NK-92 (cell line): ENCODE results near the gene ADRA2B.

Experiments used
- DNase-seq: peaks from one replicate; lab custom pipeline; 2025; ENCODE audit not compliant: unreplicated experiment; lab: John Stamatoyannopoulos, UW

ADRA2B gene

GRCh38 chr2:96106991-96107707 lies 9.2 kb downstream of the ADRA2B start:
- no peak for DNase-seq

- no peak for DNase-seq
These were observed 10.2 kb downstream of the ADRA2B start for GRCh38 chr2:96105994-96106715.

GRCh38 chr2:96105152-96105915 lies 11.0 kb downstream of the ADRA2B start:
- no peak for DNase-seq

GRCh38 chr2:96104487-96104861 lies 11.9 kb downstream of the ADRA2B start:
- DNase-seq, result no peak

- no peak for DNase-seq
These were observed 12.4 kb downstream of the ADRA2B start for GRCh38 chr2:96103761-96104486.

DNA sequence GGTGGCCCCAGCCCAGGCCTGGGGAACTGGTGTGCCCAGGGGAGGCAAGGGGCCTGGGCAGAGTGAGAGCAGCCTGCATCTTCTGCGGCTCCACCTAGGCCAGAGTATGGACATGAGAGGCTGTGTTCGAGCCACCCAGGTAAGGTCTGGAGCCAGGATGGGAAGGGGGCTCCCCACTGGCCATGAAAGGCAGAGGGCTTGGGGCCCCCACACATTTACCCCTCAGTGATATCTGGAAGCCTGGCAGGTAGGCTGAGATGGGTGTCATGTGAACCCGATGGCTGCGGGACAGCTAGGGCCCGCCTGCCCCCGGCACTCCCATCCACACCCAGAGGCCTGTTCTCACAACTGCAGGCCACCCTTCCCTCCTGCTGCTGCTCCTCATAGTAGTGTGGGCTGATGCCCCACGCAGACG lies 13.2 kb downstream of the ADRA2B start:
- no peak for DNase-seq

DNA sequence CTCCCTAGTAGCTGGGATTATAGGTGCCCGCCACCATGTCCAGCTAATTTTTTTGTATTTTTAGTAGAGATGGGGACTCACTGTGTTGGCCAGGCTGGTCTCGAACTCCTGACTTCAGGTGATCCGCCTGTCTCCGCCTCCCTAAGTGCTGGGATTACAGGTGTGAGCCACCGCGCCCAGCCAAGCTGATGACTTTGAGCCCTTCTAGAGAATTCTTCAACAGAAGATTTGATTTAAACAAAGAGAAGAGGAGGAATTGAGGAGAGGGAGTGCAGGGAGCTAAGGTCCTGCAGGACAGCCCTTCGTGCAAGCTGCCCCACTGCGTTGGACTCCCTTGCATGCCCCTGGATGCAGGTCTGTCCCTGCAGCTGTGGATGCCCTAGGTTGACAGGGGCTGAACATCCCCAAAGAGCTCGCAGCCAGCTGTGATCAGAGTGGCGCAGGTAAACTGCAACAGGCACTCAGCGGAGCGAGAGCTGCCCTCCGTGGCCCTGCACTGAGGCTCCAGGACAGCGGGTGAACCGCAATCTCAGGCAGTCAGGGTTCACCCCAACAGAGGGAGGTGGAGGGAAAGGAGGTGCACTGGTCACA lies 13.7 kb downstream of the ADRA2B start:
- DNase-seq, result no peak

GRCh38 chr2:96100893-96101304 lies 15.5 kb downstream of the ADRA2B start:
- DNase-seq, result no peak

DNA sequence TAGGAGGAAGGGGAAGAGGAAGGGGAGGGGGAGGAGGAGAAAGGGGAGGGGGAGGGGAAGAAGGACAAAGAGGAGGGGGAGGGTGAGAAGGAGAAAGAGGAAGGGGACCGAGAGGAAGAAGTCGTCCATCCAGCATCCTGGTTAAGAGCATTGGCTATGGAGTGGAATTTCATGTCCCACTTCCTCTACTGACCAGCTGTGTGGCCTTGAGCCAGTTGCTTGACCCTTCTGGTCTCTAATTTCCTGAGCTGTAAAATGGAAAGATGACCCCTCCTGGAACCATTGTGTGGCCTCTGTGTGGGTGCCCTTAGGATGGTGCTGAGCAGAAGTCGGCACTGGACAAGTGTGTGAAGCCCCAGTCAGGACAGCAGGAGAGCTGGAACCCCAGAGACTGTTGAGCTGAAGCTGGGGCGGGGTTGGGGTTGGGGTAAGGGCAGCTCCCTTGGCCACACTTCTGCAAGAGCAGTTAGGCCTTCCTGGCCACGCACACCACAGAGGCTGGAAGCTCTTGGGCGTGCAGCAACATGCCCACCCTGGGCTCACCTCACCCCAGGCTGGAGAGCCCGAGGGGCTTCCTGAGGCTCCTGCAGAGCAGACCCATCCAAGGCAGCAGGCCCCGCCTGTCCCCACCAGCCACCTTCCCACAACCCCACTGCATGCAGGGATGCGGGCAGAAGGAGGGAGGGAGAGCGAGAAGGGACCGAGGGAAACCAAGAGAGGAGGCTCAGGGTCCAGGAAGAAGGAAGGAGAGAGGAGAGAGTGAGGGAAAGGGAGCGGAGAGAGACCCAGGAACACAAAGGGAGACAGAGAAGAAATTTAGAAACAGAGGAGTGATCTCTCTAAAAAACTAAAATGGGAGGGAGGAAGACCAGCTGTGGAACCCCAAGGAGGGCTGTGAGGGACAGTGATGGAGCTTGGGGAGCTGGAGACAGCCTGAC lies 16.2 kb downstream of the ADRA2B start:
- DNase-seq, result no peak

GRCh38 chr2:96098900-96099590 lies 17.3 kb downstream of the ADRA2B start:
- no peak for DNase-seq

GRCh38 chr2:96097951-96098823 lies 18.2 kb downstream of the ADRA2B start:
- no peak for DNase-seq

GRCh38 chr2:96097441-96097840 lies 18.9 kb downstream of the ADRA2B start:
- DNase-seq, result no peak

DNA sequence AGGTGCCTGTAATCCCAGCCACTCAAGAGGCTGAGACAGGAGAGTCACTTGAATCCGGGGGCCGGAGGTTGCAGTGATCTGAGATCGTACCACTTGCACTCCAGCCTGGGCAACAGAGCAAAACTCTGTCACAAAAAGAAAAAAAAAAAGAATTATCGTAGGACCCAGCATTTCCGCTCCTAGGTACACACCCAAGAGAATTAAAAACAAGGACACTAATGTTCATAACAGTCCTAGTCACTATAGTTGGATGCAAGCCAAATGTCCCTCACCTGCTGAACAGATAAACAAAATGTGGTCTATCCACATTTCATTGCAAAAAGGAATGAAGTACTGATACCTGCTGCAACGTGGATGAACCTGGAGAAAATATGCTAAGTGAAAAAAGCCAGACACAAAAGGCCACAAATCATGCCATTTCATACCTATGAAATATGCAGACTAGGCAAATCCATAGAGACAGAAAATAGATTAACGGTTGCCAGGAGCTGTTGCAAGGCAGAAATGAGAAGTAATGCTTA lies 21.2 kb downstream of the ADRA2B start:
- DNase-seq, result no peak

DNA sequence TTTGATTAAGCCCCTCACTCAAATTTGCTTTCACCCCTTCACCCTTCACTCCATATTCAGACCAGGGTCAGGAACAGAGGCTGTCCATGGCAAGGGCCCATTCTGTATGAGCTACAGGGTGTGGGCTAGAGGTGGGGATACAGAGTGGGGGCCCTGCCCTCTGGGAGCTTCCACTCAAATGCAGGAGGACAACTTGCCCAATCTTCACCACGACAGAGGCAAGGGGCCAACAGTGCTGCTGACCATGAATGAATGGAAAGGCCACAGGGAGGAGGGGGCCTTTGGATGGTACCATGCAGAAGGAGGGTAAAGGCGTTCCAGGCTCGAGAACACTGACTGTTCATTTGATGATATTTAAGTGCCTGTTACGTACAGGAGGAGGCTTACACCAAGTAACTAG lies 22.8 kb downstream of the ADRA2B start:
- no peak for DNase-seq

DNA sequence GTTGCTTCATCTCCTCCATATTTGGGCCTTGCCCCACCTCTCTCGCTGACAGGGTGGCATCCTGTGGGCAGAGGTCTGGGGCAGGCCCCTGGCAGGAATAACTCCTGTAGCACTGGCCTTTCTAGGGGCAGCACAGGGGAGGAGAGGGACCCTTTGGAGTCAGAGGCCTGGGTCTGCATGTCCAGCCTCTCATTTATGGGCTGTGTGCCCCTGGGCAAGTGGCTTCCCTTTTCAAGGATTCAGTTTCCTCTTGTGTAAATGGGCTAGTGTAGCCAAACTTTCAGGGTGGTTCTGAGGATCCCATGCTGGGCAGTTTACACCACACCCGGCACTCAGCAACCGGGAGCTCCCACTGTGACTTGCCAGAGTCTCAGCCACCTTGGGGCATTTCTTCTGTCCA lies 23.4 kb downstream of the ADRA2B start:
- no peak for DNase-seq

GRCh38 chr2:96092573-96092877 lies 23.8 kb downstream of the ADRA2B start:
- no peak for DNase-seq

DNA sequence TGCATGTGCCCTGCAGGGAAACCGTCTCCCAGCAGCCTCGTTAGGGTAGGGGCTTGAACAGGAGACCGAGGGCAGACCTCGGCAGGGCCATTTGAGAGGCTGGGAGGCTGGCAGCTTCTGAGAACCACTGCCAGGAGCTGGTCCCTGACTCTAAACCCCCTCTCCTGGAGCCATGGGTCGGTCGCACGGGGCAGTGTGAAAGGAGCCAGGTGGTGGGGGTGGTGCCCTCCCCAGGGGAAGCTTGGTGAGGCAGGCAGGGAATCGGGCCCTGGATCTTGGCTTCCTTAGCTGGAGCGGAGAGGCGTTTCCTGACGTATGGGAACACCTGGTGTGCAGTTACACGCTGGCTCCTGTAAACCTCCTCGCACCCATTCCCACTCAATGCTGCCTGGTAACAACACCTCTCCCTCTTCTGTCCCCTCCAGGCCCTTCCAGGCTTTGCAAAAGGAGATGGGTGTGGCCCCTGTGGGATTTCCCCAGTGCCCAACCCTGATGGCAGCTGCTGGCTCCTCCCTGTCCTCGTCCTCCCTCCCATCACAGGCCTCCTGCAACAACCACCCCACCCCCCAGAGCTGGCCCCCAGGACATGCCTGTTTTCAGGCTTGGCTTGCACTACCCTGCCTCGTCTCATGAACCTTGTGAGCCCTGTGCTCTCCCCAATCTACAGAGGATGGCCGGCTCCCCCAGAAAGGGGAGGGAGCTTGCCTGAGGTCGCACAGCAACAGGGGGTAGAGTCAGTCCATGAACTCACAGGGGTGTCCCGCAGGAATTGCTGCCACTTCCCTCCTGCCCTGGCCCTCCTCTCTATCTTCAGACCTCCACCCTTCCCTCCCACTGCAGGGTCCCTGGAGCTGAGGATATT lies 24.4 kb downstream of the ADRA2B start:
- no peak for DNase-seq
